ENCODE results near the gene ME3.

DNA sequence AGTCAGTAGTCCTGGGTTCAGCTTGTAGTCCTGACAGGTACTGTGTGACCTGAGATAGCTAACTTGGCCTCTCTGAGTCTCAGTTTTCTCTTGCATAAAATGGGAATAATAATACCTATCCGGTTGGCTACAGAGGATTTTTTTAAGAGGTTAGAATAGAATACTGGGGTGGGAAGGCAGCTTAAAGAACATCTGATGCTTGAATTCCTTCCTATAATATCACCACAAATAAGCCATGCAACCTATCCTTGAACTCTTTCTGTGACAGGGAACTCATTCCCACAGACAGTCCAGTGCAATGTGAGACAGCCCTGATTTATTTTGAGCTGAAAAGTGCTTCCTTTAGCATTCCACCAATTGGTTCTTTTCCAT lies 187.6 kb downstream of the ME3 start:
- TF ChIP-seq, protein P1, sequence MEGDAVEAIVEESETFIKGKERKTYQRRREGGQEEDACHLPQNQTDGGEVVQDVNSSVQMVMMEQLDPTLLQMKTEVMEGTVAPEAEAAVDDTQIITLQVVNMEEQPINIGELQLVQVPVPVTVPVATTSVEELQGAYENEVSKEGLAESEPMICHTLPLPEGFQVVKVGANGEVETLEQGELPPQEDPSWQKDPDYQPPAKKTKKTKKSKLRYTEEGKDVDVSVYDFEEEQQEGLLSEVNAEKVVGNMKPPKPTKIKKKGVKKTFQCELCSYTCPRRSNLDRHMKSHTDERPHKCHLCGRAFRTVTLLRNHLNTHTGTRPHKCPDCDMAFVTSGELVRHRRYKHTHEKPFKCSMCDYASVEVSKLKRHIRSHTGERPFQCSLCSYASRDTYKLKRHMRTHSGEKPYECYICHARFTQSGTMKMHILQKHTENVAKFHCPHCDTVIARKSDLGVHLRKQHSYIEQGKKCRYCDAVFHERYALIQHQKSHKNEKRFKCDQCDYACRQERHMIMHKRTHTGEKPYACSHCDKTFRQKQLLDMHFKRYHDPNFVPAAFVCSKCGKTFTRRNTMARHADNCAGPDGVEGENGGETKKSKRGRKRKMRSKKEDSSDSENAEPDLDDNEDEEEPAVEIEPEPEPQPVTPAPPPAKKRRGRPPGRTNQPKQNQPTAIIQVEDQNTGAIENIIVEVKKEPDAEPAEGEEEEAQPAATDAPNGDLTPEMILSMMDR (IDR thresholded peaks at IDR 0.05 in 2 of 3, conservative IDR thresholded peaks at IDR 0.05 in 1 of 3; ENCODE audit: borderline replicate concordance in 1 of 3, insufficient read depth in 1 of 3, low read depth in 2 of 3, low read length in 2 of 3), result no peak
- TF ChIP-seq SP1 (IDR thresholded peaks at IDR 0.05; ENCODE audit: low read depth), result no peak

All from HCT116 (cell line).